GM19452 (cell line): ENCODE measurements around the gene GRIK2.
"Not testable (repeated sequence)": the region's sequence is repeated elsewhere in the genome, so short reads cannot be mapped to it uniquely, and the experiment has no call there.

Source experiments
- ATAC-seq: cut with Tn5 transposase; IDR thresholded peaks from one replicate; pipeline ENCODE4 v1.9.1; 2021; ENCODE audit not compliant: unreplicated experiment

Gene GRIK2

GRCh38 chr6:101961357-101961756 is 567.8 kb downstream of the GRIK2 start:
- ATAC-seq, result no peak

GRCh38 chr6:101980924-101981323 is 587.4 kb downstream of the GRIK2 start:
- ATAC-seq, result no peak

DNA sequence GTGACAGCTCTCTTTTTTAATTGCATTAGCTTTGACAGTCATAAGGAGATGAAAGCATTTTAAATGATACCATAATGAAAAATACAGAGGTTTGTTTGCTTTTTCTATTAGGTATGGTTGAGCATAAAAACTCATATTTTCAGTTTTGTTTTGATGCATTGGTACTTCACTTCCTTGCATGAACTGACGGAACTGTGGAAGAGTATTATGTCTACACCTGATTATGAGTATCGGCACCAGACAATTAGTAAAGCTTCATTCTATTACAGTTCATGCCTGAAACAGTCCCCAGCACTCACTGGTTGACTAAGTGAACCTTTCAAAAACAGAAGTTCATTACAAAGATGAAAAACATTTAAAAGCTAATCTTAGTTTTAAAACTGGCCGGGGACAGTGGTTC is 593.0 kb downstream of the GRIK2 start:
- no peak for ATAC-seq

DNA sequence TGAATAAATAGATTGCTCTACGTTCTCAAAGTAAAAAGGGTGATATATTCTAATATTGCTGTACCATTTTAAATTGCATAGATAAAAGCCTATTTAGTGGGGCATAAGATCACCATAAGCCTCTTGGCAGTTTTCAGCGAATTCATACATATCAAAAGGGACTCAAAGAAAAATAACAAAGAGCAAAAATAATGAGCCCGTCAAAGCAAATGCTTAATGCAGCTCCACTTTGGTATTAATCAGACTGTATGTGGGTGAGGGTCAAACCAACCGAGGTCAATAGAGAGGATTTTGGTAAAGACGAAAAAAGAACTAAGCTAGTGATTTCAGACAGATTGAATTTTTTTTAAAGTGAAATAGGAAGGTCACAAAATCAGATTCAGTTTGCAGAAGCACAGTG is 598.8 kb downstream of the GRIK2 start:
- no peak for ATAC-seq

DNA sequence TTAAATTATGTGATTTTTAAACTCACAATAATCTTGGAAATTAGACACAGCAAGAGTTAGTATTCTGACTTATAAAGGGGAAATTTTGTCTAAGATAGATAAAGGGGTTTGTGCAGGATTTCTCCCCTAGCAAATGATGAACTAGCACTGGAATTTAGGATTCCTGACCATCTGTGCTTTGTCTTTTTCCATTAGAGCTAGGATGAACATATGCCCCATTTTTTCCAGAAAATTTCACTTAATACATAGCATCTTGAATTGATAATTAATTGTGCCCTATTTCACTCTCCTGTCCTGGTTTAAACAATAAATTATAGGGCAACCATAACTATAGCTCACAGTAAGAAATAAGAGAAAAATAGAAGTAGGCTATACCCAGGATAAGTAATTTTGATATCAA is 601.0 kb downstream of the GRIK2 start:
- no peak for ATAC-seq

DNA sequence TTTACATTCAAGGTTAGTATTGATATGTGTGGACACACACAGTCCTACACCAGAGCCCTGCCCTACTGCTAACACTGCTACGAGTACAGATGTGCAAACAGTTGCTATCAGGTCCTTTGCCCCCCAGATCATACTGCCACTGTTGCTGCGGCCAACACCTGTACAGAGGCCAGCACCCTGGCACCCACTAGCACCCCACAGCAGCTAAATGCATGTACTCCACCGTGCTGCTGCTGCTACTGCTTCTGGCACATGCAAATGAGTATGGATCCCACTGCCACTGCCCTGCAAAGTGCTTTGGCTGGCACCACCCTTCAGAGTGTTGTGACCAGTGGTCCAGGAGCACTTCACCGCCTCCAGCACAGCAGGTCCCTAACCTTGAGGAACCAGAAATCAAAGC is 621.9 kb downstream of the GRIK2 start:
- no peak for ATAC-seq

- no peak for ATAC-seq
Observed at GRCh38 chr6:102022281-102022680, 628.8 kb downstream of the GRIK2 start.

- ATAC-seq, result no peak
Observed at GRCh38 chr6:102022803-102023202, 629.3 kb downstream of the GRIK2 start.

GRCh38 chr6:102023977-102024657 is 630.6 kb downstream of the GRIK2 start:
- no peak for ATAC-seq

- no peak for ATAC-seq
Observed at GRCh38 chr6:102026649-102027048, 633.1 kb downstream of the GRIK2 start.

DNA sequence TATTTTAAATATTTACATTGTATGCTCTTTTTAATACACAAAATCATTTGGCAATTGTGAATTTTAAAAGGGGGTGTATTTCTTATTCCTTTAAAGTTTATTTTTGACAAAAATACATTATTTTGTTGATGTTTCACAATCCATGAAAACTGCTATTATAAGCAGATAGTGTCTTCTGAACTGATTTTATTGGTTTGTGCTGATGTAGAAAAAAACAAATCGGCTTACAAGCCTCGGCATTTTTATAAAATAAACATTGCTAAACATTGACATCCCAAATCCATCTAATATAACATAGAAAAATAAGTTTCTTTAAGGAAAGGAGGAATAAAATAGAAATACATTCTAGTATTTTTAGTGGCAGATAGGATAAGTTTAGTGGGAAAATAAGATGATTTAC is 634.7 kb downstream of the GRIK2 start:
- ATAC-seq, result no peak

- no peak for ATAC-seq
Observed at GRCh38 chr6:102038964-102039363, 645.5 kb downstream of the GRIK2 start.

GRCh38 chr6:102039441-102039840 is 645.9 kb downstream of the GRIK2 start:
- ATAC-seq, result no peak

GRCh38 chr6:102051001-102051400 is 657.5 kb downstream of the GRIK2 start:
- ATAC-seq, result no peak

- no peak for ATAC-seq
Observed at GRCh38 chr6:102051720-102052119, 658.2 kb downstream of the GRIK2 start.

- no peak for ATAC-seq
Observed at GRCh38 chr6:102064142-102064541, 670.6 kb downstream of the GRIK2 start.

- no peak for ATAC-seq
Observed at GRCh38 chr6:102066301-102066700, 672.8 kb downstream of the GRIK2 start.

DNA sequence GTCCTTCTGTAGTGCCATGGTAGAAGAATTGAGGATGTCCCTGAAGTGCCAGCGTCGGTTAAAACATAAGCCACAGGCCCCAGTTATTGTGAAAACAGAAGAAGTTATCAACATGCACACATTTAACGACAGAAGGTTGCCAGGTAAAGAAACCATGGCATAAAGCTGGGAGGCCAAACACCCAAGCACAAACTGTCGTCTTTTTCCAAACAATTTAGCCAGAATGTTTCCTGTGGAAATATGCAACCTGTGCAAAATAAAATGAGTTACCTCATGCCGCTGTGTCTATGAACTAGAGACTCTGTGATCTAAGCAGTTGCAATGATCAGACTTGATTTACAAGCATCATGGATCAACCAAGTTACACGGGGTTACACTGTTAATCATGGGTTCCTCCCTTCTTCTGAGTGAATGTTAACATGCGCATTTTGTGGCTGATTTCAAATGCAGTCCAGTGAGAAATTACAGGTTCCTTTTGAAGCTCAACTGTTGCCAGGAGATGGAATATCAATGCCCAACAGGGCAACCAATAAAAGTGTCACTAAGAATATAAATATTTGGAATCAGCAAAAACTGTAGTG is 674.9 kb downstream of the GRIK2 start:
- ATAC-seq, result no peak

GRCh38 chr6:102075539-102075938 is 682.0 kb downstream of the GRIK2 start:
- no peak for ATAC-seq

- no peak for ATAC-seq
Observed at GRCh38 chr6:102085257-102085656, 691.7 kb downstream of the GRIK2 start.

DNA sequence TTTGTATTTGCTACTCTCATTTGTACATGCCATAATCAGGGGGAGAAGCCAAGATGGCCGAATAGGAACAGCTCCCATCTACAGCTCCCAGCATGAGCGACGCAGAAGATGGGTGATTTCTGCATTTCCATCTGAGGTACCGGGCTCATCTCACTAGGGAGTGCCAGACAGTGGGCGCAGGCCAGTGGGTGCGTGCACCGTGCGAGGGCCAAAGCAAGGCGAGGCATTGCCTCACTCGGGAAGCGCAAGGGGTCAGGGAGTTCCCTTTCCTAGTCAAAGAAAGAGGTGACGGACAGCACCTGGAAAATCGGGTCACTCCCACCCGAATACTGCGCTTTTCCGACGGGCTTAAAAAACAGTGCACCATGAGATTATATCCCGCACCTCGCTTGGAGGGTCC is 694.7 kb downstream of the GRIK2 start:
- ATAC-seq, result not testable (repeated sequence)

DNA sequence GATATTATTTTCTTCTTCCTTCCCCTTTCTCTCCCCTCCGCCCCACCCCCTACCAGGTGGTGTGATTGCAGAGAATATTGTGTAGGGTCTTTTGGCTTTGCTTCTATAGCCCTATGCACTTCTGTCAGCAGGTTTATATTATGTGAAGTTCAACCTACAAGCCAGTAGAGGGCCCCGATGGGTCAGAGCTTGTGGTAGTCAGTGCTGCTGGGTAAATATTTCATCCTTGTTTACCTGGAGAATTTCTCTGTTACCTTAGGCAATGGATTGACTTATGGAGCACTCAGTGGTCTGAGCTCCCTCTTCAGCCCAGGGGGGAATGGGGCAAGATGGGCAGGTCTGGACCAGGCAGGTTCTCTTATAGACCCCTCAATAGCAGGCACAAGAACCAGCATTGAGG is 720.9 kb downstream of the GRIK2 start:
- ATAC-seq, result no peak

DNA sequence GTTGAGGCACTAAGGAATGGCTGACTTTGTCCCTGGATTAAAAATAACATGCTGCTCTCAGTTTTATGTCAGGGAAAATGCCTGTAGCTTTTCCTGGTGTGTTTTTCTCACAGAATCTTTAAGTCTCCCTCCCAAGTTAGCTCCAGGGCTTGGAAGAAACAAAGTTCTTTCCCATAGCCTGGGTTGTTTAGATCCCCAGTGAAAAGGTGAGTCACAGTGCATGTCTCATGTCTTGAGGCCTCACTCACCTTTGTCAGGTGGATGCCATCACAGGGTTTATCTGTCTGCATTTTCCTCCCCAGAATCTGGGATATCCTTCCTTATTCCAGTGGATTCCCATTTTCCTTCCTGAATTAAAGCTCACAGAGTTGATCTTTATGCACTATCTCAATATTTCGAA is 722.4 kb downstream of the GRIK2 start:
- no peak for ATAC-seq
